Measurements from ENCODE around the gene ZBTB7C.

- TF ChIP-seq CTCF (IDR thresholded peaks at IDR 0.05) (no peak), EZH2 (IDR thresholded peaks at IDR 0.05) (no peak)
Measured at GRCh38 chr18:48201337-48202005, 207.7 kb downstream of the ZBTB7C start.
